Pons (tissue), 1 donor: ENCODE data around the gene MED13L.
A peak's percentile ranks its signal among the peaks of the same experiment; 100 is the strongest.

ENCODE experiments used
- DNase-seq: peaks from one replicate; pipeline ENCODE4 v3.0.0-alpha.2; 2016; ENCODE audit warnings: low spot score

MED13L gene

DNA sequence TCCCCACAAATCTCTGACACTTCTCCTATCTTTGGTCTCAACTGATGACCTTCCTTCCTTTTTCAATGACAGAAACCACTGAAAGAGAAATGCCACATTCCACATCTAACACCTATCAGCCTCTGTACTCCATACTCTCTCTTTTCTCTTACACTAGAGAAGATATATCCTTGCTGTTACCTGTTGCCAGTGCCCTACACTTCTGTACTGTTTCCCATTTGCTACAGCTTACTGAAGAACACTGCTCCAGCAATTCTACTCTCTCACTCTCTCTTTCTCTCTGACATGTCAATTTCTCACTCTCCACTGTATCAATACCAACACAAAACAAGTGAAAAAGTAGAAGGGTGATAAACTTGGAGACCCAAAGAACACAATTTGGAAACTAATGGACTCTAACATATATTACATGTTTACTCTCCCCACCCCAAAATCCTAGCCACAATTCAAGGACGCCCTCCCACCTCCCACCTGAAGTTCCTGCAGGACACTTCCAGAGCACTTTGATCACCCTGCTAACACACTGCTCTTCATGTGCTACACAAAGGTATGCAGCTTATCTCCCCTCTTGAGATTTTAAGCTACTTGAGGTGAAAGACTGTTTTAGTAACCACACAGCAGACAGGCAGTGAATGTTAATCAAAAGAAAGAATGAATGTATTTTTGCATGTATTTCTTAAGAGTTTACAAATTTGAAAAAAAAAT, 95.0 kb downstream of the MED13L start:
- DNase-seq: no peak

DNA sequence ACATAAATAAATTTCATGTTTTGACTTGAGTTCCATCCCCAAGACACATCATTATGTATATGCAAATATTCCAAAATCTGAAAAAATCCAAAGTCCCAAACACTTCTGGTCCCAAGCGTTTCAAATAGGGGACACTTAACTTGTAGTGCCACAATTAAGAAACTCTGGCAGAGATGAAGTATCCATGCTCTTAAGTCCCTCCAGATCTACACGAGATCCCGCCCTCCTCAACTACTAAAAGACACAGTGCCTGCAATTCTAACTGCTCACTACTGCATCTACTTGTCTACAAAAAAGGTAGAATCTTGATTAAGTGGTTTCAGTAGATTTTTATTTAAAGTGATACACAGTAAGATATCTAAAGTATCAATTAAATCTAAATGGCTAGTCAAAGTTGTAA, 97.0 kb downstream of the MED13L start:
- DNase-seq: no peak

DNA sequence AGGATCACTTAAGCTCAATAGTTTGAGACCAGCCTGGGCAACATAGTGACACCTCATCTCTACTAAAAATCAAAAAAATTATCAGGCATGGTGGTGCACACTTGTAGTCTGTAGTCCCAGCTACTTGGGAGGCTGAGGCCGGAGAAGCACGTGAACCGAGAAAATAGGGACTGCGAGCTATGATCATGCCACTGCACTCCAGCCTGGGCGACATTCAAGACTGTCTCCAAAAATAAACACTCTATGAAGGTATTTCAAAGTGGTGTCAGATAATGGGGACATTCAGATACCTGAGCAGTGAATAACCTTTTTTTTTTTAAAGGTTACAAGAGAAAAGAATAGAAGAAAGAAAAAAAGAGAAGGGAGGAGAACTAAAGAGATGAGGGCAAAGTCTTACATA, 98.1 kb downstream of the MED13L start:
- DNase-seq: no peak

DNA sequence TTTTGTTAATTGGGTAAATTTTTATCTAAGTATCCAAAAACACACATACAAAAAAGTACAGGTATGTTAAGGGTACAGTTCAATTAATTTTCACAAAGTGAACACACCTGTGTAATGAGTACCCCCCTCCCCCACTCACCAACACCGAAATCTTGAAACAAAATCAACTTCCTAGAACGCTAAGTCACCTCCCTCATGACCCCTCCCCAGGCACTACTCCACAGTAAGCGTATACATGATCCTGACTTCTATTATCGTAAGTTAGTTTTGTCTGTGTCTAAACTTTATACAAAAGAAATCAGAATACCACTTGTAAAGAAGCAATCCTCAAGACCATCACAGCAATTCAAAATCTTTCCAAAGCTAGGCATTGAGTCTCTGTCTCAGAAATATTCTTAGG, 100.5 kb downstream of the MED13L start:
- no peak for DNase-seq

DNA sequence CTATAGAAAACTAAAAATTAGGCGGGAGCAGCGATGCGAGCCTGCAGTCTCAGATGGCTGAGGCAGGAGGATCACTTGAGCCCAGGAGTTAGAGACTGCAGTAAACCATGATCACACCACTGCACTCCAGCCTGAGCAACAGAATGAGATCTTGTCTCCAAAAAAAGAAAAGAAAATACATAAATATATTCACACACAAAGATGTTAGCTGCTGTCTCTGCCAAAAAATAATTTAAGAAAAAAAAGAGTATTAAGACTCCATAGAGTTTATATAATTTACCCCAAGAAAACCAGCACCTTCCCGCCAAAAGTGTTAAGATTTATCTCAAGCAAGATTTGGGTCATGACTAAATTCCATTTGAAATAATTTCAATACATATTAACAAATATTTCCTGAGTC, 102.6 kb downstream of the MED13L start:
- no peak for DNase-seq

DNA sequence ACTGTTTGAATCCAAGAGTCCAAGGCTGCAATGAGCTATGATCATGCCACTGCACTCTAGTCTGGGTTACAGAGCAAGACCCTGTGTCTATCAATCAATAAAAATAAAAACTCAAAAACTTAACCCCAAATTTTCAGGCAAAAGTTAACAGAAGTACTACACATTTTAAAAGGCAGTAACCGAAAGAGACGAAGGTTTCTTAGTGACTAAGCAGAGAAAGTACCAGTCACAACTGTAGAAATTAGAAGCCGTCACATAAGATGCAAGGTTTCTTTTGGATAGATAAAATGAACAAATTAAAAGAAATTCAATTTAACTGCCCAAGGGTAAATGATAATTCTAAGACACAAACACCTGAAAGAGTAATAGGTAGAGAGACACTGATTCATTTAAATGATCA, 103.5 kb downstream of the MED13L start:
- no peak for DNase-seq

DNA sequence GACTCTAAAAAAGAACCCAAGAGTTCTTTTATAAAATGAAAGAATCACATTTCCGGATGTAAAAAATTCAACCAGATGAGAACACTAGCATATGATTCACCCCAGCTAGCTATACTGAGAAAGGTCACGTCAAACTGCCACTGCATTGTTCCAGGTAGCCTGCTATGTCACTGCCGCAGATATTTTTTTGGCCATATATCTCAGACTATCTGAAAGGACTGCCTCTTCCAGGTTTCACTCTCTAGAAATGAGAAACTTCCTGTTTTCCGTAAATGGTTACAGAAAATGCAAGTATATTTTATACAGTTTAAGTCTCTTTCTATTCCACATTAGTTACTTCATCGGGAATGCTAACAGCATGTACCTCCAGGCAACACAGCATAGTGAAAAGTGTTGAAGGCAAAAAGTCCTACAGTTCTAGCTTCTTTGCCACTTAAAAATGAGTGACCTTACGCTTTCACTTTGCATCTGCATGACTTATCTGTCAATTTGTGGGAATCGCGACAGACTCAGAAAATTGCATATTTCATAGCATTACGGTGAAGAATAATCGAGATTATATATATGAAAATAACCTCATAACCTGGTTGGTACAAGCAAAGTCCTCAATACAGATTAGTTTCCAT, 105.2 kb downstream of the MED13L start:
- no peak for DNase-seq

DNA sequence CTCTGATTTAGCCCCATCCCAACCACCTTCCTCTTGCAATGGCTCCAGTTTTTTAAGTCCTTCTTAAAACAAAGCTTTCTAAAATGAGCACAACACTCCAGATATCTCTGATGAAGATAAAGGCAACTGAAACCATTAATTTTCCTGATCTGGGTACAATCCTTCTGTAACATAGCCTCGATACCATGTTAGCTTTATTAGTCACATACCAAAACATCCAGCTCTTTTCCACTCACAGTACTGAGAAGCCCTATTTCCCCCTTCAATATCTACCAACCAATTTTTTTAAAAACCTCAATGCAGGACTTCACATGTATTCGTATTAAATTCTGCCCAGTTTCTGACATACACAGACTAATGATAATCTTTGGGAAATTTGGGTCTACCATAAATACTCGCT, 105.9 kb downstream of the MED13L start:
- no peak for DNase-seq

DNA sequence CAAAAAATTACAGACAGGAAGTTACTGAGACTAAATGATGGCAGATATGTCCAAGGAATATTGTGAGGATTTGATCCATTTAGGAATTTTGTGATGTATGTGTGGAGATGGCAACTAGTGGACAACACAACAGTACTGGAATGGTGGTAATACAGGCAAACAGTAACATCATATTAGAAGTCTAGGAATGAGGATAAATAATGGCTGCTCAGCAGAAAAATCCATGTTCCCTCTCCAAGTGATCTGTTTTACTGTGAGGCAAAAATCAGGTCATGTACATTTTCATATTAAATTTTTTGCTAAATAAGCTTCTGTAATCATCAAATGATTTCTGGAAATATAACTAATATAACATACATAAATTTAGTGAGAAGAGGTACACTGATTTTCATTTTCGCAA, 108.4 kb downstream of the MED13L start:
- DNase-seq: no peak

DNA sequence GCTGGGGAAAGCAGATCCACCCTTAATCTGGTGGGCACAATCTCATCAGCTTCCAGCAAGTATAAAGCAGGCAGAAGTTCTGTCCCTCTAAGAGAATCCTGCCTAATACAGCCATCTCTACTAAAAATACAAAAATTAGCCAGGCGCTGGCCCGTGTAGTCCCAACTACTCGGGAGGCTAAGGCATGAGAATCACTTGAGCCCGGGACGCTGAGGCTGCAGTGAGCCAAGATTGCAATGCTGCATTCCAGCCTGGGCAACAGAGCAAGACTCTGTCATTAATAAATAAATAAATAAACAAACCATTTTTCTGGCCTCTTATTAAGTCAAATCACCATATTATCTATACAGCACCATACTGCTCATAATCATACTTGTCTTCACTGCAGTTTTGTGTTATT, 111.2 kb downstream of the MED13L start:
- DNase-seq: no peak

DNA sequence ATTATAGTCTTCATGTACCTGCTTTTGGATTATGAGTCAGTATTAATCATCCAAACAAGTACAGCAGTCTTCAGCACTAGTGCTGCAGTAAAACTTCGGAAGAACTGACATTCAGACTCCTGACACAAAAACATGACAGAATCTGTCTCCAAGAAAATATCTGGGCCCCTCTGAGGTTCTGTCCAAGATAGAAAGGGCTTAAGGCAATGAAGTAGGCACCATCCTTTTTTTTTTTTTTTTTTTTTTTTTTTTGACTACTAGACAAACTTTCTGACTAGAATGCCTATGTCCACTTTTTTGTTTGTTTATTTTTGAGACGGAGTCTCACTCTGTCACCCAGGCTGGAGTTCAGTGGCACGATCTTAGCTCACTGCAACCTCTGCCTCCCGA, 112.5 kb downstream of the MED13L start:
- DNase-seq: no peak

DNA sequence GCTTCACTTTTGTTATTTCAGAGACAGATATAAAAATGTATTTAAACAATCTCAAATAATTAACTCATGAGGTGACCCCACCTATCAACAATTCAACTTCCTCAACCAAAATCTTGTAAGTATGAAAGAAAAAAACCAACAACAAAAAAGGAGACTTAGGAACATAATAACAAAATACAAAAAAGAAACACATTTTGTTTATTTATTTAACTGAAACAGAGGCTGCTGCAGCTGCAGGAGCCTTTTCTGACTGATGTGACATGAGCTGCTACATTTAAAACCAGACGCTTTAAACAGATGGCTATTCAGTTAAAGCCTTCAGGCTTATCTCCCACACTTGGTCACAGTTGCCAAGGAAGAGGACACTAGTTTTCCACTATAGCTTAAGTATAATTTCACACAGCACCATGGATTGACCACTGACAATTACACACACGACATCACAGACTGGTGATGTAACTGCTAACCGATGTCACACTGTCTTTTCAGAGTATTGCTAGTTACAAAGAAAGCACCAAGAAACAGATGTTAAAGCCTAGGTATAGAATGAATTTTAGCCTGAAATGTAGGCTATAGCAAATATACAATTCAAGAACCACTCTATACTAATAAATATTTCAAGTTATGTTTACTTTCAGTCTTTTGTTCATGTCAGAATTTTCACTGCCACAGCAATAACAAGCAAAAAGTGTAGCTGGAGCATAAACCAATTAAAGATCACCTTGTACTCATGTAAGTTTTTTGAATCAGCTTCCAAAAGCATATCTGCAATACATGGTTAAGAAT, 113.0 kb downstream of the MED13L start:
- no peak for DNase-seq

DNA sequence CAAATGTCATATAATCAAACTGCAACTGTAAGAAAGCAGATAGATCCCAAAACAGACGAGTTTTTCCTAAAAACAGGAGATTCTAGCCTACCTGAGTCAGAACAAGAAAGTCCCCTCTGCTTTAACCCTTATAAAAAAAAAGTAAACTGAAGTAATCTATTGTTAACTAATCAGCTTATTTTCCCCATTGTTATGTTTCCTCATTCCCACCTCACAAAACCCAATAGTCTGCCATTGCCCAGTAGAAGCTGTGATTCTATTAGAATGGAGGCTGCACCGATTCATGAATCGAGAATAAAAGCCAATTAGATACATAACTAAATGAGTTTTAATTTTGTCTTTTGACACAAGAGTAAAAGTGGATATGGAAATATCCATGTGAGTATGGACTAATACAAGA, 115.4 kb downstream of the MED13L start:
- no peak for DNase-seq

DNA sequence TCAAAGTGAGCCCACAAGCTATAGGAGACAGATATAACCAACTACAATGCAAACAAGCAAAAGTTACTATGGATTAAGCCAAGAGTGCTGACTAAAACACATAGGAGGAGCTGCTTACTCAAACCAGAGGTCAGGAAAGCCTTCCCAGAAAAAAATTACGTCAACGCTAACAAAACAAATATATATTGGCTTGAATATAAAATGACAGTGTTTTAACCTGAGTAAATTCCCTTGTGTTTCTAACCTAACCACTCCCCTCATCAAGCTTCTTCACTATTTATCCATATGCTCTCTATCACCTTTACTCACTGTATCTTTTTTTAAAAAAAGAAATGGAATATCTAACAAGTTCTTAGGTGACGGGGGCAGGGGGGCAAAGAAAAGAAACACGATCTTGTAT, 115.9 kb downstream of the MED13L start:
- DNase-seq: no peak

DNA sequence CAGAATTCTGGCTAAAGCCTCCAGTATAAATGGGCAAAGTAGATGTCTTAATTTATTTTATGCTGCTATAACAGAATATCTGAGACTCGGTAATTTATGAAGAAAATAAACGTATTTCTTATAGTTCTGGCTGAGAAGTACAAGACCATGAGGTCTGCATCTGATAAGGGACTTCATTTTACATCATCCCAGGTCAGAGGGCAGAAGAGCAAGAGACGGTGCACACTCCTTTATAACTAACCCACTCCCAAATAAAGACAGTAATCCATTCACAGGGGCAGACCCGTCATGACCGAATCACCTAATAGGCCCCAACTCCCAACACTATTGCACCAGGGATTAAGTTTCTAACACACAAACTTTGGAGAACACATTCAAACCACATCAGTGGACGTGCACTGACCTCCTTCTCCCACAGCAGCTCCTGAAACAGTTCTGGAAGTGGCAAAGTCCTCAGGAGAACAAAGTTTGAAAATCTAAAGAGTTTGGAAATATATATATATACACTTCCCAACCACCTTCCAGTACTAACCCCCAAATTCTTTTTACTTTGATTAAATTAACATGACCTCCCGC, 116.5 kb downstream of the MED13L start:
- no peak for DNase-seq

DNA sequence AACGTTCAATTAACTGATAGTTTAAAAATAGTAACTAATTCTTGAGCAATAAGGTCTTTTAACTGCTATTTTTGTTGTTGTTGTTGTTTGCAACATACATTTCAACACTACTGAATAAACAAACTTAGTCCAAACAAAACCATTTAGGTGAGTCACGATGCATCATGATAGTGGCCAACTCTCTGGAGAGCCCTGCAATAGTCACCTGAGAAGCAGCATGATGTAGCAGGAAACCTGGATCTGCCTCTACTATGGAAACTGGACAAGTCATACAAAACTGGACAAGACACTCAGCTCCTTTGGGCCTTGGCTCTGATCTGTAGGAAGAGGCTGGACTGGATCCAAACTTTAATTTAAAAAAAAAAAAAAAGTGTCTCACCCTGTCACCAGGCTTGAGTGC, 117.3 kb downstream of the MED13L start:
- no peak for DNase-seq

DNA sequence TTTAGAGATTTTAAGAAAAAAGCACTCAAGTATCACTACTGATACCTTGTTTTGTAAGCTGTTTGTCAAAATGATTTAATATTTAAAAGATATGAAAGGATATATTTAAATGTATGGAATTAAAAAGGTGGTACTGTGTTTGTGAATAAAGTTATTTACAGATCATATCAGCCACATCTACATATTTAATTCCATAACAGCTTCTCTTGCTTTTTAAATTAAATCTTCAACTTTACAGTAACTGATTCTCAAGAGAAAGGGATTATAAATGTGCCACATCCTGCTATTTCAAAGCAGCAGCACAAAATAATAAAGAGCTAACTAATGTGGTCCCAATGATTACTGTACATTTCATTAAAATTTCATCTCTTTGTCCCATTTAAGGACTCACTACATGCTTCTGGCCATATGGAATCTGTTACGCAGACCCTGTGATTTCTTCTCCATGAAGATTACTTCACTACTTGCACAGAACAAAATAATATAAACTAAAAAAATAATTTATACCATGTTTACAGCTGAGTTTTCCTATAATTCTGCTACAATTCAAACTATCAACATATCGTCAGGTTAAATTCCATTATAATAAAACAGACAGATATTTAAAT, 117.8 kb downstream of the MED13L start:
- no peak for DNase-seq

DNA sequence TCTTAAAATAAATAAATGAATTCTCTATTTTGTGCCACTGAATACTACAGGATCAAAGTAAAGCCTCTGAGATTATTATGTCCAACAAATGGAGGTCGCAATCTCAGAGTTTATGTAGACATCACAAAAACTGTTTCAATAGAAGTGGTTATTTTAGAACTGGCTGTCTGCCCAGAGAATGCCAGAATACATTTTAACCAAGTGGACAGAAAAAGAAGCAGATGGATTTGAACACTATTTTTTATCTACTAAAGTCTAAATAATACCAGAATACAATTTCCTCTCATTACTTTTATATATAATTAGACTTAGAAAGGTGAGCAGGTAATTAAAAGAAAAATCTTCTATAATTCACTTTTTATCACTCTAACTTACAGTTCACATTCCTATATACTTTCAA, 118.3 kb downstream of the MED13L start:
- DNase-seq: peak; percentile 65

DNA sequence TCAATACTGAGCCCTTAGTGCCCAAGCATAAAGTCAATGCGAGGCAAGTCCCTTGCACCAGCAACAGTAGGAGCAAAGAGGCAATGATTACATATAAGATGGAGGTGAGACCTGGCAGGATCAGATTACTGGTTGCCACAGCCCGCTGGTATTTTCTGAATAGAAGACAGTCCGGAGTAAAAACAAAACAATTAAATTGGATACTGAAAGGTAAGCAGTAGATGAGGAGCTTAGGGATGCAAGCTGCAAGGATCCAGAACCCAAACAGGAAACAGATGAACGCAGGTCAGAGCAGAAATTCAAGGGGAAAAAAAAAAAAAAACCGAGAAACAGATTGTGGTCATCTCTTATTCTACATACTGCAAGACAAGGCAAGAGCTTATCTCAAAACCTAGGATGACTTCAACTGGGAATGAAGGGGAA, 119.6 kb downstream of the MED13L start:
- no peak for DNase-seq

DNA sequence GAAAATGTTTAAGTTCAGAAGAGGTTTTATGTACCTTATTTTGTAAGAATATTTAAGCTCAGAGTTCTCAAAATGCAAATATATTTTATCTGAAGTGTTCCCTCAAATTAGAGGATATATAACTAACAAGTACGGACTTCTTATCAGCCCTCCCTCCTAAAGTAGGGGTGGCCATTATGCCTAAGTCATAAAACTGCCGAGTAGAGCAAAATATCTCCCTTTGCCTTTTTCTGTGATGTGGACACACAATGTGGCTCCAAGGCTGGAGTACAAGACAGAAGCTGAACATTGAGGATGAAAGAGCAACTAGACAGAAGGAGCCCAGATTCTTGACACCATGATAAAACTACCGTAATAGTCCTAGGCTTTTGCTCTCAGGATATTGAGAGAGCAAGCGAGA, 120.9 kb downstream of the MED13L start:
- DNase-seq: no peak

DNA sequence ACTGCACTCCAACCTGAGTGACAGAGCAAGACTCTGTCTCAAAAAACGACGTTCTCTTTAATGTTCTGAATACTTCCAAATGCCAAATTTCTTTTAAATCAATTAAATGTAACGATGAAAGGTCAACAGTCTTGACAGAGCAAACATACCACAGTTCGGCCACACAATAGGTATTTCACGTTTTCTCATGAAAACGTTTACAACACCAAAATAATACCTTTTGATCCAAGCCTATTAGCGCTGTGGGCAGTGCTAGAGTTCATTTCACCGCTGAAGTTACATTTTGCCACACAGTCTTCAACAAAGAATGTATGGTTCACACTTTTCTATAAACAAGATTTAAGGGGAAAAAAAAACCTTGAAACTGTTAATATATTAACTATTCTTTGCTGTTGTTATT, 122.1 kb downstream of the MED13L start:
- no peak for DNase-seq

DNA sequence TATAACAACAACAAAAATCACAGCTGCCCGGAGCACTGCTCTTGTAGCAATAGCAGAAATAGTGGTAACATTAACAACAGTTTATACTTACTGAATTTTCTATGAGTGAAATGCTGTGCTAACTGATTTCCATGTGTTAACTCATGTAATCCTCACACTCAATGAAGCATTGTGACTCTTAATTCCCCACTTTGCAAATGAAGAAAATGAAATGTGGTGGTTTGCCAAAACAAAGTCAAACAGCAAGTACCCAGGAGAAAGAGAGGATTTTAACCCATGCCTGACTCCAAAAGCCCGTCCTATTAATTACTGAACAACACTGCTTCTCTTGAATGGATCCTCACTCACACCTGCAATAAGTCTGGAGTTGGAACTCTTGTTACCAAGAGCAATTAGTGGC, 123.5 kb downstream of the MED13L start:
- peak; percentile 37 for DNase-seq

DNA sequence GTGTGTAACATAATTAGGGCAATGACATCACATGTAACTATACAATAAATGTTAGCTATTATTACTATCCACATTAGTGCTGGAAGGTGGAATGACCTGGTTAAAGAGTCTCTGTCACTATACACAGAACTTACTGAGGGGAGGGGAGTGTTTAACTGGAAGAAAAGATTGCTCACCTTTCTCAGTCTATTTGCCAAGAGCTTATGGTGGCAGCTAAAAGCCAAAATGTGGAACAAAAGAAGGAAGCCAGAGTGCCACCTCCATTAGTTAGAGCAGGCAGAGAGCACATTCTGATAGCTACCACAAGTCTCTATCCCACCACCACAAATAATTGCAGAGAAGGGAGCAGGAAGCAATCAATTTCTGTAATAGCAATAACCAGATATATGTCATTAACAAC, 124.4 kb downstream of the MED13L start:
- no peak for DNase-seq
